OCI-M2 (cell line): Measurements from ENCODE around the gene VIM.
"Not testable (repeated sequence)": the region's sequence is repeated elsewhere in the genome, so short reads cannot be mapped to it uniquely, and the experiment has no call there.

Experiments
- DNase-seq: peaks from one replicate; lab custom pipeline; 2025; ENCODE audit not compliant: unreplicated experiment; lab: John Stamatoyannopoulos, UW

Gene VIM

GRCh38 chr10:17232276-17232960 lies 4.4 kb downstream of the VIM start:
- DNase-seq: no peak

GRCh38 chr10:17233286-17233991 lies 5.4 kb downstream of the VIM start:
- no peak for DNase-seq

- no peak for DNase-seq
Observed at GRCh38 chr10:17234431-17234945, 6.4 kb downstream of the VIM start.

- DNase-seq: no peak
Observed at GRCh38 chr10:17235136-17235535, 7.1 kb downstream of the VIM start.

GRCh38 chr10:17236468-17237148 lies 8.6 kb downstream of the VIM start:
- DNase-seq: no peak

- DNase-seq: no peak
Observed at GRCh38 chr10:17237149-17237527, 9.1 kb downstream of the VIM start.

GRCh38 chr10:17237915-17238444 lies 9.9 kb downstream of the VIM start:
- no peak for DNase-seq

- DNase-seq: no peak
Observed at GRCh38 chr10:17238445-17239291, 10.6 kb downstream of the VIM start.

GRCh38 chr10:17239345-17240085 lies 11.5 kb downstream of the VIM start:
- DNase-seq: no peak

- no peak for DNase-seq
Observed at GRCh38 chr10:17240096-17240495, 12.1 kb downstream of the VIM start.

GRCh38 chr10:17240616-17241015 lies 12.6 kb downstream of the VIM start:
- DNase-seq: no peak

GRCh38 chr10:17241611-17242333 lies 13.7 kb downstream of the VIM start:
- no peak for DNase-seq

GRCh38 chr10:17244700-17245365 lies 16.8 kb downstream of the VIM start:
- DNase-seq: no peak

- no peak for DNase-seq
Observed at GRCh38 chr10:17247210-17247609, 19.2 kb downstream of the VIM start.

- DNase-seq: no peak
Observed at GRCh38 chr10:17248964-17249363, 20.9 kb downstream of the VIM start.

GRCh38 chr10:17249820-17250219 lies 21.8 kb downstream of the VIM start:
- no peak for DNase-seq

- DNase-seq: no peak
Observed at GRCh38 chr10:17250736-17251135, 22.7 kb downstream of the VIM start.

- DNase-seq: not testable (repeated sequence)
Observed at GRCh38 chr10:17254543-17255050, 26.6 kb downstream of the VIM start.

- DNase-seq: no peak
Observed at GRCh38 chr10:17255512-17255911, 27.5 kb downstream of the VIM start.
